ENCODE data around the gene TMEM43. TPM values are rescaled to one million over a fixed set of nuclear protein-coding genes. Genes with fewer than 3 reads are reported as not detected.

Gene TMEM43
- total RNA-seq, 1 donor from 2014 or later, result 52.0 TPM

- Mint-ChIP-seq H3K27ac (peak overlapping the region; percentile 99), H3K27me3 (no peaks in the 10 kb centered on the region), H3K4me3 (peak overlapping the region; percentile 94), H3K4me1 (ENCODE audit: unreplicated experiment) (peaks cover 35% of the 10 kb centered on the region), H3K9me3 (no peaks in the 10 kb centered on the region), H3K36me3 (peaks cover 24% of the 10 kb centered on the region)
- TF ChIP-seq CTCF (conservative IDR thresholded peaks at IDR 0.05), result no peak
- no peak for DNase-seq (ENCODE audit: extremely low spot score, unreplicated experiment)
These were observed 54.9 kb downstream of the TMEM43 start for GRCh38 chr3:14179795-14180194.

GRCh38 chr3:14181253-14181652 is 56.4 kb downstream of the TMEM43 start:
- Mint-ChIP-seq H3K4me1 (ENCODE audit: unreplicated experiment) (peaks cover 22% of the 10 kb centered on the region), H3K36me3 (peaks cover 27% of the 10 kb centered on the region), H3K4me3 (peak overlapping the region; percentile 31), H3K27ac (no peak overlapping the region), H3K27me3 (no peaks in the 10 kb centered on the region), H3K9me3 (no peaks in the 10 kb centered on the region)
- DNase-seq (ENCODE audit: extremely low spot score, unreplicated experiment), result no peak
- TF ChIP-seq CTCF (conservative IDR thresholded peaks at IDR 0.05), result no peak

- no peak overlapping the region for H3K4me3 Mint-ChIP-seq
- no peak for TF ChIP-seq CTCF (conservative IDR thresholded peaks at IDR 0.05)
- no peaks in the 10 kb centered on the region for H3K9me3 Mint-ChIP-seq
- H3K4me1 Mint-ChIP-seq (ENCODE audit: unreplicated experiment), result peaks cover 10% of the 10 kb centered on the region
- no peak overlapping the region for H3K27ac Mint-ChIP-seq
- no peaks in the 10 kb centered on the region for H3K27me3 Mint-ChIP-seq
- peaks cover 31% of the 10 kb centered on the region for H3K36me3 Mint-ChIP-seq
- no peak for DNase-seq (ENCODE audit: extremely low spot score, unreplicated experiment)
These were observed 58.2 kb downstream of the TMEM43 start for GRCh38 chr3:14183015-14183577.

- H3K36me3 Mint-ChIP-seq, result peaks cover 47% of the 10 kb centered on the region
- TF ChIP-seq CTCF (conservative IDR thresholded peaks at IDR 0.05), result no peak
- peaks cover 4% of the 10 kb centered on the region for H3K9me3 Mint-ChIP-seq
- no peaks in the 10 kb centered on the region for H3K27me3 Mint-ChIP-seq
- H3K4me3 Mint-ChIP-seq, result no peak overlapping the region
- DNase-seq (ENCODE audit: extremely low spot score, unreplicated experiment), result no peak
- no peaks in the 10 kb centered on the region for H3K4me1 Mint-ChIP-seq (ENCODE audit: unreplicated experiment)
- no peak overlapping the region for H3K27ac Mint-ChIP-seq
These were observed 62.1 kb downstream of the TMEM43 start for GRCh38 chr3:14186854-14187458.

GRCh38 chr3:14188041-14188754 is 63.3 kb downstream of the TMEM43 start:
- Mint-ChIP-seq H3K27ac (no peak overlapping the region), H3K27me3 (no peaks in the 10 kb centered on the region), H3K4me1 (ENCODE audit: unreplicated experiment) (no peaks in the 10 kb centered on the region), H3K4me3 (no peak overlapping the region), H3K36me3 (peaks cover 41% of the 10 kb centered on the region), H3K9me3 (peaks cover 4% of the 10 kb centered on the region)
- DNase-seq (ENCODE audit: extremely low spot score, unreplicated experiment), result no peak
- TF ChIP-seq CTCF (conservative IDR thresholded peaks at IDR 0.05), result no peak

Other genes starting within 250 kb of the TMEM43 start
- 3.4 and 15.1 TPM in 2 replicates for gene WNT7A, start 245.0 kb upstream of the TMEM43 start, total RNA-seq (ENCODE audit: low replicate concordance)
- 13.6 and 14.1 TPM in 2 replicates for gene CHCHD4, start 182 bp upstream of the TMEM43 start, total RNA-seq (ENCODE audit: low replicate concordance)
- 42.9 and 44.2 TPM in 2 replicates for gene XPC, start 53.5 kb downstream of the TMEM43 start, total RNA-seq (ENCODE audit: low replicate concordance)
- gene LSM3, start 53.8 kb downstream of the TMEM43 start, total RNA-seq (ENCODE audit: low replicate concordance), result 11.6 and 12.4 TPM in 2 replicates

All from type B pancreatic cell (in vitro differentiated cells).